Superior temporal gyrus (tissue), 1 donor: ENCODE results near the gene LMO7.
"Not testable (repeated sequence)": the region's sequence is repeated elsewhere in the genome, so short reads cannot be mapped to it uniquely, and the experiment has no call there.

Source experiments
- DNase-seq: peaks from one replicate; pipeline ENCODE4 v3.0.0-alpha.2; 2016; ENCODE audit errors: extremely low spot score

The LMO7 gene

GRCh38 chr13:75647126-75647784, 11.1 kb downstream of the LMO7 start:
- DNase-seq = no peak

- DNase-seq = no peak
Observed at GRCh38 chr13:75648446-75648845, 12.3 kb downstream of the LMO7 start.

- no peak for DNase-seq
Observed at GRCh38 chr13:75651013-75651412, 14.9 kb downstream of the LMO7 start.

- peak; percentile 28 for DNase-seq
Observed at GRCh38 chr13:75652726-75653125, 16.6 kb downstream of the LMO7 start.

GRCh38 chr13:75656425-75656989, 20.4 kb downstream of the LMO7 start:
- DNase-seq = no peak

GRCh38 chr13:75657111-75657510, 21.0 kb downstream of the LMO7 start:
- DNase-seq = no peak

GRCh38 chr13:75660694-75661093, 24.6 kb downstream of the LMO7 start:
- no peak for DNase-seq

- no peak for DNase-seq
Observed at GRCh38 chr13:75661443-75661842, 25.3 kb downstream of the LMO7 start.

GRCh38 chr13:75666646-75667351, 30.7 kb downstream of the LMO7 start:
- DNase-seq = no peak

- DNase-seq = no peak
Observed at GRCh38 chr13:75669706-75670105, 33.6 kb downstream of the LMO7 start.

- no peak for DNase-seq
Observed at GRCh38 chr13:75670496-75670895, 34.4 kb downstream of the LMO7 start.

- no peak for DNase-seq
Observed at GRCh38 chr13:75675421-75675820, 39.3 kb downstream of the LMO7 start.

GRCh38 chr13:75679459-75679858, 43.3 kb downstream of the LMO7 start:
- DNase-seq = no peak

GRCh38 chr13:75680251-75680650, 44.1 kb downstream of the LMO7 start:
- DNase-seq = not testable (repeated sequence)

- DNase-seq = no peak
Observed at GRCh38 chr13:75682326-75682725, 46.2 kb downstream of the LMO7 start.

GRCh38 chr13:75685239-75685697, 49.1 kb downstream of the LMO7 start:
- no peak for DNase-seq

GRCh38 chr13:75687150-75687763, 51.1 kb downstream of the LMO7 start:
- peak; percentile 54 for DNase-seq

GRCh38 chr13:75689686-75690085, 53.6 kb downstream of the LMO7 start:
- DNase-seq = no peak

GRCh38 chr13:75690607-75691006, 54.5 kb downstream of the LMO7 start:
- DNase-seq = no peak

- DNase-seq = no peak
Observed at GRCh38 chr13:75691183-75691582, 55.1 kb downstream of the LMO7 start.

- DNase-seq = no peak
Observed at GRCh38 chr13:75693227-75693626, 57.1 kb downstream of the LMO7 start.

- no peak for DNase-seq
Observed at GRCh38 chr13:75694722-75695121, 58.6 kb downstream of the LMO7 start.

GRCh38 chr13:75695908-75696307, 59.8 kb downstream of the LMO7 start:
- peak; percentile 96 for DNase-seq
